Right lobe of liver (tissue), 6 donors: ENCODE measurements around the gene IKBKE. TPM values are rescaled to one million over a fixed set of nuclear protein-coding genes. Genes with fewer than 3 reads are reported as not detected.

ENCODE experiments used
- ATAC-seq, 4 donors: fragments of 200-7000 bp; cut with Tn5 transposase; one replicate each; pipeline ENCODE4 v1.9.1; 2020; ENCODE audit warnings: mild to moderate bottlenecking in 4 of 4, moderate library complexity in 4 of 4
- DNase-seq, 3 donors: peaks; one replicate each; pipeline ENCODE4 v3.0.0-alpha.2; 2020
- H3K27ac ChIP-seq, 3 donors: fragments of 200-600 bp; one replicate each; pipeline ENCODE4 v1.8.0; 2022
- H3K27me3 ChIP-seq, 2 donors: fragments of 200-600 bp; one replicate each; pipeline ENCODE4 v1.8.0; 2022
- H3K36me3 ChIP-seq, 4 donors: fragments of 200-600 bp; sonication (generic) in 1 of 4; one replicate each; pipeline versions ENCODE4 v1.5.1 to v1.8.0; 2017 to 2022; ENCODE audit warnings: control low read depth in 1 of 4
- H3K4me1 ChIP-seq, 4 donors: fragments of 200-600 bp; sonication (generic) in 1 of 4; one replicate each; pipeline versions ENCODE4 v1.5.1 to v1.8.0; 2017 to 2022; ENCODE audit warnings: control low read depth in 1 of 4
- H3K4me3 ChIP-seq, 3 donors: fragments of 200-600 bp; one replicate each; pipeline ENCODE4 v1.8.0; 2022
- H3K9me3 ChIP-seq, 4 donors: fragments of 200-600 bp; sonication (generic) in 1 of 4; one replicate each; pipeline versions ENCODE4 v1.5.1 to v1.8.0; 2017 to 2022; ENCODE audit warnings: control low read depth in 1 of 4
- POLR2A ChIP-seq: fragments of 450-650 bp; IDR thresholded peaks from one replicate; pipeline ENCODE4 v1.6.1; 2017; ENCODE audit warnings: antibody characterized with exemption, mild to moderate bottlenecking
- WGBS: methylation state at CpG from one replicate; pipeline ENCODE4 v1.1.6; 2018; ENCODE audit warnings: low coverage, low lambda C conversion rate; ENCODE audit not compliant: insufficient coverage; ENCODE audit errors: missing lambda C conversion rate; 5-methylcytosine and 5-hydroxymethylcytosine counted together
- intact Hi-C, 2 donors: fragments of 100-400 bp; cut with DNase I; formaldehyde crosslinking; loops; one replicate each; pipeline versions ENCODE4 v1.11.2 to v1.14.1; 2022
- total RNA-seq, 6 experiments: library from RNA; depleted of rRNA in 2 of 6; stranded (reverse); fragments of >200 nt in 2 of 6; fragmentation: NEBNext Ultra II Directional in 3 of 6; extraction: Animal tissue kit (Norgen Biotek cat#: 25700) in 3 of 6; gene quantifications; one replicate each; pipeline versions ENCODE4 v1.1.0 to v1.2.4, GENCODE V29; 2016 to 2023
- TF ChIP-seq, protein P1 (sequence below), 4 donors: fragments of 200-600 bp in 3 of 4; fragments of 450-650 bp in 1 of 4; IDR thresholded peaks; one replicate each; pipeline versions ENCODE4 v1.5.1 to v1.8.0; 2016 to 2022; ENCODE audit warnings: antibody characterized with exemption in 4 of 4, mild to moderate bottlenecking in 2 of 4
- donor health status: DM: no; HTN: yes; CAD: no.
- donor health status: DM: no; HTN: no; CAD: no.
- donor health status: DM: no; HTN: no; CAD: no.
- donor health status: DM: no; HTN: yes; CAD: no.
- donor health status: DM: no; HTN: yes; CAD: no.

Gene IKBKE
- total RNA-seq, 6 experiments from 2014 or later: 0.86 to 2.7 (median 1.9) TPM

DNA sequence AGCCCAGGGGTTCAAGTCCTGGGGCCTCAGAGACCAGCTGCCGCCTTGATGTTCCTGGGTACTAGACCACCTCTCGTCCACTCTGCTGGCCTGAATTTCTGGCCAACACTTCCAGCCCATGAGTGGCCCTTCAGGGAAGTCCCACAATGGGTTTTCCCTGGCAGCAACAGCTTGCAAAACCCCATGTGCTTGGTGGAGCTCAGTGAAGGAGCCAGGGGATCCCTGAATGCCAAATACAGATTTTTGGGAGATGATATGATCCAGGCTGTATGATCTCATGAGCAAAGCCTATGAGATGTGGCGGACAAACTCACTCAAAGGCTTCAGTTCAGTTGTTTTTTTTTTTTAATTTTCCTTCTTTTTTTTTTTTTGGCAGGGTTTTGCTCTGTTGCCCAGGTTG is 27.5 kb downstream of the IKBKE start:
- no peak for ATAC-seq
- H3K27ac ChIP-seq: no peak overlapping the region
- H3K36me3 ChIP-seq: no peaks in the 10 kb centered on the region
- no peaks in the 10 kb centered on the region for H3K27me3 ChIP-seq
- peaks cover 0 to 36% (median 6%) of the 10 kb centered on the region in 4 donors for H3K4me1 ChIP-seq
- intact Hi-C loops: no loop called here
- peak in 1 of 3 donors; percentile 33 for DNase-seq
- 100% methylated on average over 1 of the region's 3 CpGs for WGBS
- no peaks in the 10 kb centered on the region for H3K9me3 ChIP-seq
- TF ChIP-seq, protein P1, sequence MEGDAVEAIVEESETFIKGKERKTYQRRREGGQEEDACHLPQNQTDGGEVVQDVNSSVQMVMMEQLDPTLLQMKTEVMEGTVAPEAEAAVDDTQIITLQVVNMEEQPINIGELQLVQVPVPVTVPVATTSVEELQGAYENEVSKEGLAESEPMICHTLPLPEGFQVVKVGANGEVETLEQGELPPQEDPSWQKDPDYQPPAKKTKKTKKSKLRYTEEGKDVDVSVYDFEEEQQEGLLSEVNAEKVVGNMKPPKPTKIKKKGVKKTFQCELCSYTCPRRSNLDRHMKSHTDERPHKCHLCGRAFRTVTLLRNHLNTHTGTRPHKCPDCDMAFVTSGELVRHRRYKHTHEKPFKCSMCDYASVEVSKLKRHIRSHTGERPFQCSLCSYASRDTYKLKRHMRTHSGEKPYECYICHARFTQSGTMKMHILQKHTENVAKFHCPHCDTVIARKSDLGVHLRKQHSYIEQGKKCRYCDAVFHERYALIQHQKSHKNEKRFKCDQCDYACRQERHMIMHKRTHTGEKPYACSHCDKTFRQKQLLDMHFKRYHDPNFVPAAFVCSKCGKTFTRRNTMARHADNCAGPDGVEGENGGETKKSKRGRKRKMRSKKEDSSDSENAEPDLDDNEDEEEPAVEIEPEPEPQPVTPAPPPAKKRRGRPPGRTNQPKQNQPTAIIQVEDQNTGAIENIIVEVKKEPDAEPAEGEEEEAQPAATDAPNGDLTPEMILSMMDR (IDR thresholded peaks at IDR 0.05): no peak
- TF ChIP-seq POLR2A: no peak
- H3K4me3 ChIP-seq: no peak overlapping the region

DNA sequence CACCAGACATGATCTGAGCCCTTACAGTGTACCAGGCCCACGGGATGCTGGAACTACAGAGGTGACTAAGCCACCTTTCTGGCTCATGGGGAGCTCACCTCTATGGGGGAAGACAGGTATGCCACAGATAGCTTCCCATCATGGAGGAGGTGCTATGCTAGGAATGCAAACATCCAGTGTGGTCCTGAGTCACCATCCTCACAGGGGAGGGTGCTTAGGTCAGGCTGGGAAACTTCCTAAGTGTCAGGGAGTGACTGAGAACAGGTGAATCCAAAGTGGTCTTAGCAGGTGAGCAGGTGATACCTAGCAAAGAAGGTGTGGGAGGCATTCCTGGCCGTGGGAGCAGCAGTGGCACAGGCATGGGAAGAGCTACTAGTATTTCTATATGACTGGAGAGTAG is 28.4 kb downstream of the IKBKE start:
- intact Hi-C loops: no loop called here
- TF ChIP-seq, protein P1 (IDR thresholded peaks at IDR 0.05): no peak
- no peak for TF ChIP-seq POLR2A
- no peaks in the 10 kb centered on the region for H3K36me3 ChIP-seq
- ATAC-seq (no peak), DNase-seq (no peak)
- H3K27ac ChIP-seq: no peak overlapping the region
- no peak overlapping the region for H3K4me3 ChIP-seq
- H3K9me3 ChIP-seq: no peaks in the 10 kb centered on the region
- H3K4me1 ChIP-seq: peaks cover 0 to 42% (median 6%) of the 10 kb centered on the region in 4 donors
- 94% methylated on average over 2 of the region's 2 CpGs for WGBS
- no peaks in the 10 kb centered on the region for H3K27me3 ChIP-seq

DNA sequence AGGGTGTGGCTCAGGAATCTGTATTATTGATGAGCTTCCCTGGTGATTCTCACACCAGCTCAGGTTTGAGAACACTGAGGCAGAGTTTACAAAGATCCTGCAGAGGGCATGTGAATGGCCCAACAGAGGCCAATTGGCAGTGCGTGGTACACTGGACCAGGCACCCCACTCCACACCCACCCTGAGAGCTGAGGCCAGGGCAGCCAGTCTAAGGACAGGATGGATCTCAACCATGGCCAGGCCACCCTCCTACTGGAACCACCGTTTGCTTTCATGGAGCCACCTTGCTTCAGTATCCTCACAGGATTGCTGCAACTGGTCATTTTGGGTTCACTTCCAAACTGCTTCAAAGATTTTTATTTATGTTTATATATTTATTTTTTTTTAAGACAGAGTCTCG is 29.8 kb downstream of the IKBKE start:
- no peaks in the 10 kb centered on the region for H3K9me3 ChIP-seq
- TF ChIP-seq, protein P1 (IDR thresholded peaks at IDR 0.05): no peak
- TF ChIP-seq POLR2A: no peak
- no peak overlapping the region for H3K27ac ChIP-seq
- ATAC-seq (no peak), DNase-seq (peak in 1 of 3 donors; percentile 46)
- no peak overlapping the region for H3K4me3 ChIP-seq
- intact Hi-C loops: loop anchor here in 1 of 2 donors (5.0 kb wide), 1 partner anchor 42 kb away; no protein-coding TSS in a partner anchor
- H3K4me1 ChIP-seq: peaks cover 0 to 46% (median 6%) of the 10 kb centered on the region in 4 donors
- H3K36me3 ChIP-seq: no peaks in the 10 kb centered on the region
- H3K27me3 ChIP-seq: no peaks in the 10 kb centered on the region
- 100% methylated on average over 1 of the region's 3 CpGs for WGBS

DNA sequence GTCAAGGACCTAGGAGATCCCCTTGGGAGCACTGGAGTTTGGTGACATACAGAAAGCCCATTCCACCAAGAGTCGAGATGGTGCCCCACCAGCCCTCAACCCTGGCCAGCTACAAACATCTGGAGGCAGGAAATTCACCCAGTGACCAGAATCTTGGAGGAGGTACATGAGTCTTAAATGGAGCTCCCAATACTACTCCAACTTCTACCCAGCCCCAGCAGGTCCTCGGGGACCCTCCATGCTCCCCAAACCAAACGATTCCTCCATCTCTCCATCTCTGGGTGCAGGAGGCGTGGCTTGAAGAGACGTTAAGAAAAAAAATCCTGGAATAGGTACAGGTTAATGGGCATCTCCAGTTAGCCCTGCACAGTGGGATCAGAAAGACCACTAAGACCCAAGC is 31.6 kb downstream of the IKBKE start:
- Histone ChIP-seq H3K36me3 (no peaks in the 10 kb centered on the region), H3K4me3 (no peak overlapping the region), H3K27me3 (no peaks in the 10 kb centered on the region), H3K9me3 (no peaks in the 10 kb centered on the region), H3K4me1 (peaks cover 0 to 41% (median 6%) of the 10 kb centered on the region in 4 donors), H3K27ac (peak overlapping the region in 2 of 3 donors; percentile 44 to 69)
- ATAC-seq (no peak), DNase-seq (peak in 1 of 3 donors; percentile 44)
- TF ChIP-seq, protein P1 (IDR thresholded peaks at IDR 0.05): no peak
- no peak for TF ChIP-seq POLR2A
- intact Hi-C loops: loop anchor here in 1 of 2 donors (5.0 kb wide), 1 partner anchor 40 kb away; no protein-coding TSS in a partner anchor
- WGBS: 60% methylated on average over 1 of the region's 5 CpGs
